ENCODE results near the gene SLC15A4. TPM values are rescaled to one million over a fixed set of nuclear protein-coding genes. Genes with fewer than 3 reads are reported as not detected.

Gene SLC15A4
- total RNA-seq, 3 donors from 2014 or later, result 15.4 to 23.4 (median 15.7) TPM

DNA sequence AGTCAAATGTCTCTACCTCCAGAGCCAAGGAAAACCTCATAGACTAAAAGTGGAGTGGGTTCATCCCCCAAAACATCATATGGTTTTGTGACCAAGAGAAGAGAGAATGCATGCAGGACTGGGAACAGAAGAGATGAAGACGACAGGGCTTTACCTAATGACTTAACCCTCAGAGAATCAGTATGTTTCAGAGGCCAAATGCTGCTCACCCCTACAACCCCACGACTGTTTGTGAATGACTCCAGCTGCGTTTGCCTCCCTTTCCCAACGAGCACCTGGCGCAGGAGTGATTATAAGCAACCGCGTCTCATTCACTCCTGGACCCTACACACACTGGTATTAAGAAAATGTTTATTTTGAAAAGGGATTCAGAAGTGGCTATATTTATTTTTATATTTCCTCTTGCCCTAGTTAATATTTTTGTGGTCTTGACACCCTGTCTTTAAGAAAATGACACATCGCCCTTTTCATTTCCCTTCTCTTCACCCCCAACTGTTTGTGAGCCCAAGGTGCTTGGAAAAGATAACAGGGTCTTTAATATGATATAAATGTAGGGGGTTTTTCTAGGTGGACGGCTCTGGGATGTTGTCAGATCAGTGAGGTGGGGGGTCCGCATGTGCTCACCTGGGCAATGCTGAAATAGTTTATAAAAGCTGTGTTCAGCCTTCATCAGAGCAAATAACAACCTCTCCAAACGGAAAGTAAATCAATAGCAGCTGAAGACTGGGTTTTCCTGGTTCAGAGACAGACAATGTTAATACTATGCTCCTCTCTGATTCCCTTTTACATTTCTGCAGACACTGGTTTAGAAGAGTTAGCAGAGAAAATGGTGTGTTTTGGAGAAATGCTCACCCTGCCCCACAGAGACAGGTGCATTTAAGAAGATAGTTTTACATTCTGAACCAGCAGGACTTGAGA lies 77.7 kb downstream of the SLC15A4 start:
- DNase-seq (no peak), ATAC-seq (no peak)
- TF ChIP-seq CTCF (IDR thresholded peaks at IDR 0.05), result no peak
- H3K4me1 ChIP-seq (ENCODE audit: low read depth), result no peaks in the 10 kb centered on the region
- H3K4me3 ChIP-seq, result no peak overlapping the region
- H3K9me3 ChIP-seq, result no peaks in the 10 kb centered on the region
- intact Hi-C loops (cut with DNase I, micrococcal nuclease), result no loop called here
- H3K36me3 ChIP-seq (ENCODE audit: low read depth), result no peaks in the 10 kb centered on the region

DNA sequence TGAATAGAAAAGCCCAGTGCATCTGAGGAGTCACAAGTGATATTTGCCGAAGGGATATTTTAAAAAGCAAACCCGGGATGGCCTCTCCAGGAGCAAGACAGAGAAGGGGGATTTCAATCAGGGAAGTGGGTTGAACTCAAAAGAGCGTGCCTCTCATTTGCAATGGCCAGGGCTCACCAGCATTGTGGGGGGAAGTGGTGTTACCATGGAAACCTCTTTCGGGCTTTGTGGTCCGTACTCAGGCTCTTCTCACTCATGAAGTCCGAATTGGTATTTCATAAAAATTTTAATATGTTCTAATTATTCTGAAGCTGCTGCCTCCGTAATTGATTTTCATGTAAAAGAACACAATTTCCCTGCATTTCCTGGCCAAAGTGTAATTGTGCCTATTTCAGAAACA lies 79.8 kb downstream of the SLC15A4 start:
- ATAC-seq (no peak), DNase-seq (no peak)
- H3K4me3 ChIP-seq, result no peak overlapping the region
- no peaks in the 10 kb centered on the region for H3K4me1 ChIP-seq (ENCODE audit: low read depth)
- intact Hi-C loops (cut with DNase I, micrococcal nuclease), result no loop called here
- no peak for TF ChIP-seq CTCF (IDR thresholded peaks at IDR 0.05)
- no peaks in the 10 kb centered on the region for H3K9me3 ChIP-seq
- H3K36me3 ChIP-seq (ENCODE audit: low read depth), result no peaks in the 10 kb centered on the region

Other genes with a start within 250 kb of the SLC15A4 start
- under 1 TPM in 2 of 3 donors, not detected in 1; 0.65 to 0.73 TPM for gene GLT1D1, start 29.5 kb upstream of the SLC15A4 start, total RNA-seq